ENCODE measurements around the gene SMPD3. TPM values are rescaled to one million over a fixed set of nuclear protein-coding genes. Genes with fewer than 3 reads are reported as not detected.

Gene SMPD3
- polyA plus RNA-seq, 2 of the 4 experiments (the other 2 are of a cell fraction): 0.04 to 0.13 TPM

- no peak for TF ChIP-seq HMGXB4 (CRISPR knock-in tag; IDR thresholded peaks at IDR 0.05; ENCODE audit: borderline replicate concordance)
- TF ChIP-seq JUNB (IDR thresholded peaks at IDR 0.05): no peak
- no peak for TF ChIP-seq POLR2A (IDR thresholded peaks at IDR 0.05; ENCODE audit: low read length)
- TF ChIP-seq RCOR1 (IDR thresholded peaks at IDR 0.05; ENCODE audit: low read depth, low read length): no peak
- TF ChIP-seq CBX2 (IDR thresholded peaks at IDR 0.05; ENCODE audit: borderline replicate concordance, low read depth): no peak
- TF ChIP-seq PBX3 (IDR thresholded peaks at IDR 0.05): no peak
- no peak for TF ChIP-seq HDAC2 (IDR thresholded peaks at IDR 0.05)
- no peak for TF ChIP-seq NFE2L2 (conservative IDR thresholded peaks at IDR 0.05; ENCODE audit: low read length)
- no peak for TF ChIP-seq GATA3 (IDR thresholded peaks at IDR 0.05; ENCODE audit: borderline replicate concordance)
- TF ChIP-seq FOSL2 (IDR thresholded peaks at IDR 0.05): no peak
- TF ChIP-seq FOSL2 (CRISPR knock-in tag; IDR thresholded peaks at IDR 0.05): no peak
Observed at GRCh38 chr16:68369168-68369567, 79.1 kb downstream of the SMPD3 start (continued).

- H3K4me3 ChIP-seq: no peak overlapping the region
- TF ChIP-seq SMC3 (IDR thresholded peaks at IDR 0.05) (no peak), BCL3 (IDR thresholded peaks at IDR 0.05) (no peak), HOXB13 (CRISPR knock-in tag; IDR thresholded peaks at IDR 0.05; ENCODE audit: low read depth) (no peak), CEBPB (IDR thresholded peaks at IDR 0.05) (no peak), RARB (CRISPR knock-in tag; IDR thresholded peaks at IDR 0.05) (no peak), EHMT2 (IDR thresholded peaks at IDR 0.05; ENCODE audit: low read depth) (no peak), EHF (CRISPR knock-in tag; IDR thresholded peaks at IDR 0.05) (no peak), MAFK (IDR thresholded peaks at IDR 0.05; ENCODE audit: partially characterized antibody) (no peak), ZFP36 (IDR thresholded peaks at IDR 0.05; ENCODE audit: borderline replicate concordance, partially characterized antibody) (no peak)
- 77% methylated on average over 10 of the region's 12 CpGs for WGBS (ENCODE audit: missing lambda C conversion rate)
- no peaks in the 10 kb centered on the region for H3K4me1 ChIP-seq
- H3K4me2 ChIP-seq: no peak overlapping the region
- H3K9me3 ChIP-seq: no peaks in the 10 kb centered on the region
- DNase-seq (ENCODE audit: low read depth in 1 of 2, low spot score in 1 of 2) (no peak), ATAC-seq (no peak), FAIRE-seq (no peak)
- ChIA-PET POLR2A (no interaction called here), CTCF (interaction anchor here (1.4 to 4.2 kb wide), 4 partner anchors 10 to 142 kb away, joined by 3 to 21 read pairs (median 5); partner anchors contain the start of gene SLC7A6)
- H3K27ac ChIP-seq: no peak overlapping the region
Observed at GRCh38 chr16:68368301-68368888, 79.9 kb downstream of the SMPD3 start.

GRCh38 chr16:68367891-68368290 lies 80.4 kb downstream of the SMPD3 start:
- Histone ChIP-seq H3K4me2 (no peak overlapping the region), H3K4me3 (no peak overlapping the region), H3K27ac (no peak overlapping the region), H3K4me1 (no peaks in the 10 kb centered on the region), H3K9me3 (no peaks in the 10 kb centered on the region)
- POLR2A ChIA-PET: no interaction called here
- no peak for ATAC-seq
- DNase-seq (ENCODE audit: low read depth in 1 of 2, low spot score in 1 of 2): no peak
- CTCF ChIA-PET: interaction anchor here (0.6 to 4.2 kb wide), 7 partner anchors 10 to 192 kb away, joined by 3 to 21 read pairs (median 4); partner anchors contain the start of gene SLC7A6
- TF ChIP-seq RAD21 (conservative IDR thresholded peaks at IDR 0.05 in 1 of 2, IDR thresholded peaks at IDR 0.05 in 1 of 2) (no peak), HOXB13 (CRISPR knock-in tag; IDR thresholded peaks at IDR 0.05; ENCODE audit: low read depth) (no peak), E2F6 (IDR thresholded peaks at IDR 0.05; ENCODE audit: borderline replicate concordance, low read depth) (no peak), MAX (IDR thresholded peaks at IDR 0.05) (no peak), FOSL2 (IDR thresholded peaks at IDR 0.05) (no peak), FOSL2 (CRISPR knock-in tag; IDR thresholded peaks at IDR 0.05) (no peak), CBX2 (IDR thresholded peaks at IDR 0.05; ENCODE audit: borderline replicate concordance, low read depth) (no peak), CTCF (IDR thresholded peaks at IDR 0.05) (no peak), RNF2 (IDR thresholded peaks at IDR 0.05; ENCODE audit: borderline replicate concordance, low read depth) (no peak), KDM1A (IDR thresholded peaks at IDR 0.05; ENCODE audit: low read depth) (no peak), EP300 (IDR thresholded peaks at IDR 0.05) (no peak), ZFP36 (IDR thresholded peaks at IDR 0.05; ENCODE audit: borderline replicate concordance, partially characterized antibody) (no peak), RFX5 (IDR thresholded peaks at IDR 0.05) (no peak), NPAS2 (CRISPR knock-in tag; IDR thresholded peaks at IDR 0.05; ENCODE audit: borderline replicate concordance) (no peak), ESRRA (IDR thresholded peaks at IDR 0.05; ENCODE audit: borderline replicate concordance, low read length) (no peak)
- FAIRE-seq: no peak
- 90% methylated on average over 12 of the region's 14 CpGs for WGBS (ENCODE audit: missing lambda C conversion rate)
